KMS-11 (cell line): ENCODE data around the gene CCNJL.

Source experiments
- H2AFZ ChIP-seq: fragments of 200-600 bp; sonication (generic); 2 replicates; pipeline ENCODE4 v1.6.1; 2016; ENCODE audit warnings: antibody characterized with exemption, mixed run types, low read depth
- H3K27ac ChIP-seq: fragments of 200-600 bp; sonication (generic); 2 replicates; pipeline ENCODE4 v1.6.1; 2016; ENCODE audit warnings: mild to moderate bottlenecking, mixed run types
- H3K27me3 ChIP-seq: fragments of 200-600 bp; sonication (generic); 2 replicates; pipeline ENCODE4 v1.6.1; 2017; ENCODE audit warnings: mild to moderate bottlenecking, low read depth, mixed run types, moderate library complexity; ENCODE audit not compliant: insufficient read depth
- H3K36me3 ChIP-seq: fragments of 200-600 bp; sonication (generic); 2 replicates; pipeline ENCODE4 v1.6.1; 2017; ENCODE audit warnings: mild to moderate bottlenecking, mixed run types; ENCODE audit not compliant: insufficient read depth
- H3K4me1 ChIP-seq: fragments of 200-600 bp; sonication (generic); 2 replicates; pipeline ENCODE4 v1.6.1; 2016; ENCODE audit warnings: mild to moderate bottlenecking, low read depth, mixed run types; ENCODE audit not compliant: poor library complexity, severe bottlenecking
- H3K4me2 ChIP-seq: fragments of 200-600 bp; sonication (generic); 2 replicates; pipeline ENCODE4 v1.7.0; 2016; ENCODE audit warnings: mild to moderate bottlenecking, mixed run types
- H3K4me3 ChIP-seq: fragments of 200-600 bp; sonication (generic); IDR thresholded peaks from 2 replicates; pipeline ENCODE4 v1.6.1; 2017; ENCODE audit warnings: low read depth, low read length, mixed read lengths; ENCODE audit not compliant: insufficient read depth
- H3K79me2 ChIP-seq: fragments of 200-600 bp; sonication (generic); 2 replicates; pipeline ENCODE4 v1.6.1; 2016; ENCODE audit warnings: low read depth, mixed run types; ENCODE audit not compliant: insufficient read depth
- H3K9ac ChIP-seq: fragments of 200-600 bp; sonication (generic); 2 replicates; pipeline ENCODE4 v1.6.1; 2016; ENCODE audit warnings: mild to moderate bottlenecking, mixed run types
- H4K20me1 ChIP-seq: fragments of 200-600 bp; sonication (generic); 2 replicates; pipeline ENCODE4 v1.6.1; 2016; ENCODE audit warnings: mild to moderate bottlenecking, mixed run types; ENCODE audit not compliant: insufficient read depth
- TF ChIP-seq, protein P1 (sequence below): fragments of 200-600 bp; sonication (generic); conservative IDR thresholded peaks from 2 replicates; pipeline ENCODE4 v1.6.1; 2017; ENCODE audit warnings: low read depth, mild to moderate bottlenecking, antibody characterized with exemption, low read length, moderate library complexity, mixed read lengths

Gene CCNJL

GRCh38 chr5:160349249-160349934, 37.0 kb upstream of the CCNJL start:
- H3K79me2 ChIP-seq: no peaks in the 10 kb centered on the region

GRCh38 chr5:160348080-160348479, 35.7 kb upstream of the CCNJL start:
- Histone ChIP-seq H3K27me3 (no peaks in the 10 kb centered on the region), H2AFZ (no peak overlapping the region), H3K4me3 (no peak overlapping the region), H3K27ac (no peak overlapping the region), H3K9ac (no peak overlapping the region), H3K79me2 (no peaks in the 10 kb centered on the region), H4K20me1 (no peaks in the 10 kb centered on the region), H3K36me3 (no peaks in the 10 kb centered on the region), H3K4me1 (no peaks in the 10 kb centered on the region), H3K4me2 (no peak overlapping the region)
- TF ChIP-seq, protein P1, sequence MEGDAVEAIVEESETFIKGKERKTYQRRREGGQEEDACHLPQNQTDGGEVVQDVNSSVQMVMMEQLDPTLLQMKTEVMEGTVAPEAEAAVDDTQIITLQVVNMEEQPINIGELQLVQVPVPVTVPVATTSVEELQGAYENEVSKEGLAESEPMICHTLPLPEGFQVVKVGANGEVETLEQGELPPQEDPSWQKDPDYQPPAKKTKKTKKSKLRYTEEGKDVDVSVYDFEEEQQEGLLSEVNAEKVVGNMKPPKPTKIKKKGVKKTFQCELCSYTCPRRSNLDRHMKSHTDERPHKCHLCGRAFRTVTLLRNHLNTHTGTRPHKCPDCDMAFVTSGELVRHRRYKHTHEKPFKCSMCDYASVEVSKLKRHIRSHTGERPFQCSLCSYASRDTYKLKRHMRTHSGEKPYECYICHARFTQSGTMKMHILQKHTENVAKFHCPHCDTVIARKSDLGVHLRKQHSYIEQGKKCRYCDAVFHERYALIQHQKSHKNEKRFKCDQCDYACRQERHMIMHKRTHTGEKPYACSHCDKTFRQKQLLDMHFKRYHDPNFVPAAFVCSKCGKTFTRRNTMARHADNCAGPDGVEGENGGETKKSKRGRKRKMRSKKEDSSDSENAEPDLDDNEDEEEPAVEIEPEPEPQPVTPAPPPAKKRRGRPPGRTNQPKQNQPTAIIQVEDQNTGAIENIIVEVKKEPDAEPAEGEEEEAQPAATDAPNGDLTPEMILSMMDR: no peak

More at GRCh38 chr5:160349249-160349934, 37.0 kb upstream of the CCNJL start:
- H3K27me3 ChIP-seq: no peaks in the 10 kb centered on the region
- no peak overlapping the region for H3K4me2 ChIP-seq
- TF ChIP-seq, protein P1: no peak
- no peak overlapping the region for H2AFZ ChIP-seq
- no peak overlapping the region for H3K27ac ChIP-seq
- H3K4me1 ChIP-seq: no peaks in the 10 kb centered on the region
- no peak overlapping the region for H3K4me3 ChIP-seq
- no peaks in the 10 kb centered on the region for H3K36me3 ChIP-seq
- H4K20me1 ChIP-seq: no peaks in the 10 kb centered on the region
- no peak overlapping the region for H3K9ac ChIP-seq

- H3K4me2 ChIP-seq: no peak overlapping the region
- H3K36me3 ChIP-seq: no peaks in the 10 kb centered on the region
- H3K27me3 ChIP-seq: no peaks in the 10 kb centered on the region
- no peak overlapping the region for H3K4me3 ChIP-seq
- TF ChIP-seq, protein P1: no peak
- no peaks in the 10 kb centered on the region for H4K20me1 ChIP-seq
- H3K9ac ChIP-seq: no peak overlapping the region
- no peaks in the 10 kb centered on the region for H3K4me1 ChIP-seq
- H3K27ac ChIP-seq: no peak overlapping the region
- H3K79me2 ChIP-seq: no peaks in the 10 kb centered on the region
- no peak overlapping the region for H2AFZ ChIP-seq
Observed at GRCh38 chr5:160347448-160347847, 35.1 kb upstream of the CCNJL start.

GRCh38 chr5:160342413-160342941, 30.1 kb upstream of the CCNJL start:
- Histone ChIP-seq H3K4me2 (no peak overlapping the region), H3K4me3 (no peak overlapping the region), H3K4me1 (no peaks in the 10 kb centered on the region), H3K27me3 (no peaks in the 10 kb centered on the region), H3K79me2 (no peaks in the 10 kb centered on the region), H4K20me1 (no peaks in the 10 kb centered on the region), H2AFZ (no peak overlapping the region), H3K27ac (no peak overlapping the region), H3K36me3 (no peaks in the 10 kb centered on the region), H3K9ac (no peak overlapping the region)
- TF ChIP-seq, protein P1: no peak
